Muscle layer of duodenum (tissue), 2 donors: ENCODE results near the gene SPART.
"Not testable (repeated sequence)": the region's sequence is repeated elsewhere in the genome, so short reads cannot be mapped to it uniquely, and the experiment has no call there.

Source experiments
- H3K27ac ChIP-seq: one replicate; pipeline ENCODE4 v1.7.0; 2013; ENCODE audit warnings: mild to moderate bottlenecking, low read length
- H3K27me3 ChIP-seq: one replicate; pipeline ENCODE4 v1.7.0; 2013; ENCODE audit warnings: low read depth, mild to moderate bottlenecking, control low read depth, low read length
- H3K36me3 ChIP-seq, 2 donors: one replicate each; pipeline ENCODE4 v1.7.0; 2013; ENCODE audit warnings: low read length in 2 of 2, control low read depth in 1 of 2, mild to moderate bottlenecking in 1 of 2; ENCODE audit not compliant: insufficient read depth in 2 of 2, control insufficient read depth in 1 of 2
- H3K4me1 ChIP-seq, 2 donors: one replicate each; pipeline ENCODE4 v1.7.0; 2013; ENCODE audit warnings: low read length in 2 of 2, mild to moderate bottlenecking in 2 of 2, control low read depth in 1 of 2, moderate library complexity in 1 of 2; ENCODE audit not compliant: insufficient read depth in 2 of 2, control insufficient read depth in 1 of 2
- H3K4me3 ChIP-seq, 2 donors: one replicate each; pipeline ENCODE4 v1.7.0; 2013; ENCODE audit warnings: low read length in 2 of 2, low read depth in 1 of 2, mild to moderate bottlenecking in 1 of 2
- H3K9me3 ChIP-seq, 2 donors: one replicate each; pipeline ENCODE4 v1.7.0; 2013; ENCODE audit warnings: low read length in 2 of 2, control low read depth in 1 of 2, mild to moderate bottlenecking in 1 of 2; ENCODE audit not compliant: control insufficient read depth in 1 of 2
- donor health status: healthy.

The SPART gene

DNA sequence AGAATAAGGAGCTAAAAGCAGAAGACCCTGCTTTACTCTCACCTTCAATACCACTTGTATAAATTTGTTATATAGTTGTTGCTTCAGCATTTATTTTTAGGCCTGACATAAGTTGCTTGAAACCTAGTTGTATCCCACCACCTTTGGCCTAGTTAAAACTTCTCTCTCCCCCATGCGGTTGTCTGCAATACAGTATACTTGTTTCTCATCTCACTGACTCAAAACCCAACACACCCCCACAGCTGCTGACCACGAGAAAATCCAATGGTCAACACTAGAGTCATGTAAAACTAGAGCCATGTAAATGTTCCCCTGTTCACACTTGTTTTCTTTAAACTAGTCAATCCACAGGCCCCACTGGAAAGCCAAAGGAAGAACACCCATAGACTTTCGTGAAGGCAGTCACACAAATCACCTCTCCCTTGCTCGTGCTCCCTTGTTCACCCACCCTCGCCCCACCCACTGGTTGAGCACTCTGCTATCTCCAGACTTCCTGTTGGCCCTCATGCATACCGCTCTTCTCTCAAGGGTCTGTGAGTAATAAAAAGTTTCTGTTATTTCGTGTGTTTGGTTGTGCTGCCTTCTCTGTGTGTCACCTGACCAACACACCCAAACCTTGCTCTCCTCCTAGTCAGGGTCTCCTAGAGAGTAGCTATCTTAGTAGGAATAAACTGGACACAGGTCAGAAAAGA, 35.6 kb downstream of the SPART start:
- Histone ChIP-seq H3K27ac (no peak overlapping the region), H3K36me3 (peaks cover 11 to 56% of the 10 kb centered on the region in 2 donors), H3K4me1 (no peaks in the 10 kb centered on the region), H3K4me3 (no peak overlapping the region), H3K9me3 (no peaks in the 10 kb centered on the region), H3K27me3 (no peaks in the 10 kb centered on the region)

DNA sequence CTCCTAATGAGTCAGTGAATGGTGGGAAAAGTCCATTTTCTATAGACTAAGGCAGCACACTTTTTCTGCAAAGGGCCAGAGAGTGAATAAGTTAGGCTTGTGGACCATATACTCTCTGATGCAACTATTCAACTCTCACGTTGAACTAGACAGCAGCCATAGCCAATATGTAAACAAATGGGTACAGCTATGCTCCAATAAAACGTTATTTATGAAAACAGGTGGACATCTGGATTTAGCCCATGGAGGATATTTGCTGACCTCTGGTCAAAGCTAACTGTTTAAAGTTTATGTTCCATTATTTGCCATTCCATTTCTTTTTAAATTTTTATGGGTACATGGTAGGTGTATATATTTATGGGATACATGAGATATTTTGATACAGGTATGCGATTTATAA, 43.9 kb downstream of the SPART start:
- Histone ChIP-seq H3K36me3 (peaks cover 9 to 10% of the 10 kb centered on the region in 2 donors), H3K27me3 (no peaks in the 10 kb centered on the region), H3K9me3 (no peaks in the 10 kb centered on the region), H3K4me1 (no peaks in the 10 kb centered on the region), H3K4me3 (no peak overlapping the region), H3K27ac (no peak overlapping the region)

DNA sequence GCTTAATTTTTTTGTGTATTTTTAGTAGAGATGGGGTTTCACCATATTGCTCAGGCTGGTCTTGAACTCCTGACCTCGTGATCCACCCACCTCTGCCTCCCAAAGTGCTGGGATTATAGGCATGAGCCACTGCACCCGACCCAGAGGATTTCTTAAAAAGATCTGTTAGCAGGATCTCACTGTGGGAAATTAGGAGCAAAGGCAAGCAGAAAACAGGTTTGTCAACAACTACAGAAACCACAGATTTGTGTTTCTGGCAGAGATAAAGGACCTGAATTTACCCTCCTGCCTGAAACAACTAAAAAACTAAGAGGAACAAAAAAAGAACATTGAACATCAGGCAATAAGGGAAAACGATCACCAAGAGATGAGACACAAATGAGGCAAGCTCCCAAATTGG, 46.7 kb downstream of the SPART start:
- not testable (repeated sequence) for H3K9me3 ChIP-seq, H3K36me3 ChIP-seq, H3K4me1 ChIP-seq, H3K27me3 ChIP-seq, H3K4me3 ChIP-seq, H3K27ac ChIP-seq

GRCh38 chr13:36298535-36299068, 47.6 kb downstream of the SPART start:
- peaks cover 0 to 1% of the 10 kb centered on the region in 2 donors for H3K36me3 ChIP-seq
- no peak overlapping the region for H3K27ac ChIP-seq
- H3K4me3 ChIP-seq: peak overlapping the region; percentile 78 to 81

DNA sequence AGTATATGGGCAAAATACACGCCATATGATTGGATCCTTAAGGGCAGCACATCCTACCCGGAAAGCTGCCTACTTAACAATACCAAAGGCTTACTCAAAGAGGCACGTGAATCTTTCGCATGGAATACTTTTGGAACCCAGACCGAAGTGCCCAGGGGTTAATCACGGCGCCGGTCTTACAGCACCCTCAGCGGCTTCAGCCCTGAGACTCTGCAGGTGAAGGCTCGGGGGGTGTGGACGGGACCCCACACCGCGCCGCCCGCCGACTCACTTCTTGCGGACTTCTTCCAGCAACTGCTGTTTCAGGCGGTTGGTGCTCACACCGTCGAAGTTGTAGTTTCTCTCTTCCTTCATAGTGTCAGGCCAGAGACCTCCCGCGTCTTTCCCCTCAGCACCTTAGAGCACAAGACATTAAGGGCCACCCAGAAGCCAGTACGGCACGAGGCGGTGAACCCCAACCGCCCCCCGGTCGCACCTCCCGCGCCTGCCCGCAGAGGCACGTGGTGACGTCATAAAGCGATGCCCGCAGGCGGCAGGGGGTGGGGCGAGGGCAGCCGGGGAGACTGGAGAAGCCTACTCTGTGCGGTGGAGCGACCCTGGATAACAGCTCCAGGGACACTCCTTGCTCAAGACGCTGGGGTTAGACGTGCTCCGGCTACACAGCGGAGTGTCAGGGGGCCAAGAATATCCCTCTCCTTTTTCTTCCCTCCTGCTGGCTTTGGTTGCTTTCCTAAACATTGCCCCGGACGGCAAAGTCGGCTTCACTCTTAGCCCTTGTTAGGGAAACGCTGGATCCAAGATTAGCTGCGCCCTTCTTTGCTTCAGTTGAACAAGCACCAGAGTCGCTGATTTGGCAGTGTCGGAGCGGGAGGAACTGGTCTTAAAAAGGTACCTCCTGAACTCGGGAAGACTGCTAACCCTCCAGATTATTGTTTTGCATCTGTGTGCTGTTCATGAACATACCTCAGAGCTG, 48.5 kb downstream of the SPART start, which contains the start of gene CCDC169:
Gene CCDC169, minus strand, starts transcription at position 449 of the 973 bp plus-strand sequence. Its CDS starts 95 bp downstream, at position 354.
- peak within 1 kb of the TSS; percentile 70 for H3K27ac ChIP-seq
- no peaks in the 10 kb centered on the region for H3K27me3 ChIP-seq
- H3K4me1 ChIP-seq: no peaks in the 10 kb centered on the region
- no peaks in the 10 kb centered on the region for H3K9me3 ChIP-seq
- no peaks in the 10 kb centered on the region for H3K36me3 ChIP-seq
- peak within 1 kb of the TSS; percentile 78 to 81 for H3K4me3 ChIP-seq

More at GRCh38 chr13:36298535-36299068, 47.6 kb downstream of the SPART start:
- H3K27me3 ChIP-seq: no peaks in the 10 kb centered on the region
- H3K4me1 ChIP-seq: no peaks in the 10 kb centered on the region
- no peaks in the 10 kb centered on the region for H3K9me3 ChIP-seq

DNA sequence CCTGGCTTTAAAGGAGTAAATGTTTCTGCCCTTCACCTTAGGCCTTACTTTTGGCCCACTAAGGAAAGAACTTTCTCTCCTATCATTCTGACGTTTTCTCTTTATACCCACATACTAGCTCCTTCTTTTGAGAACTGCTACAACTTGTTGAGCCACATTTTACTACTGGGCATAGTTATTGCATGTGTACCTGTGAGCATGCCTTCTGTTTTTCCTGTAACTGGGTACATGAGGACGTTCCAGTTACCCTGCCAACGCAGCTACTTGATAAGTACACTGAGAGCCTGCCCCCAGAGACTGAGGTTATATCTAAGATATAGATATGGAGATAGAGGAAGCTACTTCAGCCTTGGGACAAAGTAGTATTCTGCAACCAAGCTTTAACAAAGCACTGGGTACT, 52.1 kb downstream of the SPART start:
- no peaks in the 10 kb centered on the region for H3K36me3 ChIP-seq
- H3K27me3 ChIP-seq: no peaks in the 10 kb centered on the region

DNA sequence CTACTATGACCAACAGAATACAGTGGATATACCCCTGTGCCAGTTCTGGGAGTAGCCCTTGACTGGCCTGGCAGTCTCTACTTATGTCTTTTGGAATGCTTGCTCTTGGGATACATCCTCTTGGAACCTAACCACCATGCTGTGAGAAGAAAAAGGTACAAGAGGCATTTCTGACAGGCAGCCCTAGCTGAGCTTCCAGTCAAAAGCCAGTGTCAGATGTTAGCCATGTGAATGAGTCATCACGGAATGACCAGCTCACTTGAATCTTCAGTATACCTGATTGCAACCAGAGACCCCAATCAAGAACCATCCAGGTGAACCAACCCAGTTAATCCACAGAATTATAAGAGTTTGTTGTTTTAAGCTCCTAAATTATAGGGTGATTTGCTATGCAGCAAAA, 52.7 kb downstream of the SPART start:
- H3K27me3 ChIP-seq: no peaks in the 10 kb centered on the region
- H3K9me3 ChIP-seq: peaks cover 0 to 3% of the 10 kb centered on the region in 2 donors
- H3K27ac ChIP-seq: no peak overlapping the region
- no peaks in the 10 kb centered on the region for H3K4me1 ChIP-seq
- no peaks in the 10 kb centered on the region for H3K36me3 ChIP-seq
- H3K4me3 ChIP-seq: no peak overlapping the region

More for the DNA sequence above, 52.1 kb downstream of the SPART start:
- Histone ChIP-seq H3K4me1 (no peaks in the 10 kb centered on the region), H3K9me3 (peaks cover 0 to 3% of the 10 kb centered on the region in 2 donors), H3K4me3 (no peak overlapping the region), H3K27ac (no peak overlapping the region)

GRCh38 chr13:36288794-36289391, 57.3 kb downstream of the SPART start:
- no peak overlapping the region for H3K4me3 ChIP-seq
- no peaks in the 10 kb centered on the region for H3K4me1 ChIP-seq
- no peaks in the 10 kb centered on the region for H3K27me3 ChIP-seq
- H3K36me3 ChIP-seq: no peaks in the 10 kb centered on the region
- no peak overlapping the region for H3K27ac ChIP-seq
- peaks cover 0 to 3% of the 10 kb centered on the region in 2 donors for H3K9me3 ChIP-seq

DNA sequence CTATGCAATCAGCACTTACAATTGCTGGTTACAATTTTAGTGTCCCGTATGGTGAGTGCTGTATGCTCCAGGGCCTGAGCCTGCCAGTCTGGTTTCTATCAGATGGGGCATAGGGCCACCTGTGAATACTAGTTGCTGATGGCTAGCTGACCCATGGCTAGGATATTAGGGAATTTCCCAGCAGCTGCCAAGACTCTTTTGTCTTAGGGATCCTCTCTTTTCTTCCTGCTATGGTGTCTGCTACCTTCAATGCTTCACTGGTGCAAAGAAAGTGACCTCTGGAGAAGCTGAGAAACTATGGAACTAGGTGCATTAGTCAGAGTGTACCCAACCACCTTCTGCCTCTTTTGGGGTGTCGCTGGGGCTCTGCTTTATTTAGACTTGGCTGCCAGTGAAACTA, 60.2 kb downstream of the SPART start:
- Histone ChIP-seq H3K27ac (no peak overlapping the region), H3K4me1 (no peaks in the 10 kb centered on the region), H3K27me3 (no peaks in the 10 kb centered on the region), H3K9me3 (peaks cover 0 to 3% of the 10 kb centered on the region in 2 donors), H3K36me3 (no peaks in the 10 kb centered on the region), H3K4me3 (no peak overlapping the region)

DNA sequence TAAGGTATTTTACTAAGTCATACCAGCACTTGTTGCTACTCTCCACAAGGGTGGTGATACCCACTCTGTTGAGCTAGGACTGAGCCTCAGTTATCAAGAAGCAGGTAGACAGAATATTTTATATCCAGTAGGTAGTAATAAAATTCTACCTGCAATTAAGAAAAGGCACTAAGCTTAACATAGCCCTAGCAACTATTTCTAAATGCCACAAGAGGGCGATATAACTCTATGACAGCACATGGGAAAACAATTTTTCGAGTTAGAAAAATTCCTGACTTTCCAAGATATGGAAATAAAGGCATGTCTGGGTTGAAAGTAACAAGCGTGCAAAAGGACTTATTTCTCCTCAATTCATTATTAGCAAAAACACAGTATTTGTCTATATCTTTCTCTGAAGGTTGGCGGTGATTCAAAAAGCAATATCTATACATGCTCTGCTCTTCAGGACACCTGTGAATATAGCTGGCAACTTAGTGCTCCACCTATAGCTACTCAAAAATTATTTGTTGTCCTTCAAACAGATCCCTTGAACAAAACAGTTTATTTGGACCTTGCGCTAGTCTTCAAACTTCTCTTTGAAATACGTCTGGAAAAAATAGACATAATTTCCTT, 63.3 kb downstream of the SPART start:
- Histone ChIP-seq H3K36me3 (no peaks in the 10 kb centered on the region), H3K27ac (no peak overlapping the region), H3K27me3 (no peaks in the 10 kb centered on the region), H3K4me1 (no peaks in the 10 kb centered on the region), H3K9me3 (no peaks in the 10 kb centered on the region), H3K4me3 (no peak overlapping the region)
